Esophagus muscularis mucosa (tissue), 4 donors: ENCODE data around the gene SPON1. TPM values are rescaled to one million over a fixed set of nuclear protein-coding genes. Genes with fewer than 3 reads are reported as not detected.

Experiments used
- DNase-seq: peaks from one replicate; pipeline ENCODE4 v3.0.0-alpha.2; 2017; ENCODE audit errors: extremely low spot score
- H3K27ac ChIP-seq, 4 donors: fragments of 200-600 bp; sonication (generic); replicated peaks in 1 of 4; 1 replicate in 3 of 4; 2 replicates in 1 of 4; pipeline ENCODE4 v1.5.1; 2016 to 2019; ENCODE audit warnings: mild to moderate bottlenecking in 1 of 4
- H3K27me3 ChIP-seq, 4 donors: fragments of 200-600 bp; sonication (generic); one replicate each; pipeline versions ENCODE4 v1.5.1 to v1.6.0; 2016 to 2019
- H3K36me3 ChIP-seq, 4 donors: fragments of 200-600 bp; sonication (generic); one replicate each; pipeline ENCODE4 v1.5.1; 2016 to 2019
- H3K4me1 ChIP-seq, 4 donors: fragments of 200-600 bp; sonication (generic); one replicate each; pipeline ENCODE4 v1.5.1; 2016 to 2019
- H3K4me3 ChIP-seq, 4 donors: fragments of 200-600 bp; sonication (generic); 1 replicate in 2 of 4; 2 replicates in 2 of 4; pipeline ENCODE4 v1.5.1; 2016 to 2019; ENCODE audit warnings: mild to moderate bottlenecking in 4 of 4, moderate library complexity in 1 of 4
- H3K9me3 ChIP-seq, 4 donors: fragments of 200-600 bp; sonication (generic); 1 replicate in 3 of 4; 2 replicates in 1 of 4; pipeline ENCODE4 v1.5.1; 2016 to 2019
- EP300 ChIP-seq: sonication (generic); formaldehyde crosslinking; IDR thresholded peaks from one replicate; pipeline ENCODE4 v1.6.1; 2017; ENCODE audit warnings: antibody characterized with exemption
- POLR2A ChIP-seq: fragments of 450-650 bp; IDR thresholded peaks from one replicate; pipeline ENCODE4 v1.6.1; 2017; ENCODE audit warnings: antibody characterized with exemption, moderate library complexity, mild to moderate bottlenecking, low read depth
- POLR2AphosphoS5 ChIP-seq, 2 donors: sonication (generic); formaldehyde crosslinking; IDR thresholded peaks; one replicate each; pipeline ENCODE4 v1.6.1; 2017; ENCODE audit warnings: antibody characterized with exemption in 2 of 2
- WGBS: methylation state at CpG from one replicate; pipeline ENCODE4 v1.1.5; 2018; 5-methylcytosine and 5-hydroxymethylcytosine counted together
- intact Hi-C: fragments of 100-400 bp; cut with DNase I; formaldehyde crosslinking; loops from one replicate; pipeline ENCODE4 v1.15.1; 2023
- total RNA-seq, 4 donors: library from RNA; depleted of rRNA; stranded (reverse); fragments of >200 nt; gene quantifications; one replicate each; pipeline versions ENCODE4 v1.1.0 to v1.2.1, GENCODE V29; 2016
- TF ChIP-seq, protein P1 (sequence below), 3 experiments: fragments of 200-600 bp in 2 of 3; fragments of 450-650 bp in 1 of 3; sonication (generic) in 2 of 3; IDR thresholded peaks; one replicate each; pipeline ENCODE4 v1.5.1; 2017 to 2019; ENCODE audit warnings: antibody characterized with exemption in 3 of 3, mild to moderate bottlenecking in 2 of 3, moderate library complexity in 1 of 3

SPON1 gene
- total RNA-seq, 4 donors from 2014 or later: 12.5 to 25.2 (median 19.2) TPM

DNA sequence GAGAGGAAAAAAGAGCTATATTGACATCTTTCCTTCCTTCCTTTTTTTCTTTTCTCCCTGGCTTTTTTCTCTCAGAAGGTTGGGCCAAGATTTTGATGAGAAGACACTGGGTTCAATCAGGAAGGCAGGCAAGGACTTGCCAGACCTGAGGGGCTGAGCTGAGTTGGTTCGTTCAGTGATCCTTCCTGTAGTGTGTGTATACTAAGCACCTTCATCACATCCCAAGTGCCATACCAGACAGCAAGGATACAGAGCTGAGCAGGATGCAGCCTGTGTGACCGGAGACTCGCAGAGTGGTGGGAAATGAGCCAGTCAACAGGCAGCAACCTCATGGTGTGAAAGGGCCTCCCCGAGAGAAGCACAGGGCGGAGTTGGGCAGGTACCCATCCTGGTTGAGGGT lies 95.5 kb downstream of the SPON1 start:
- intact Hi-C loops: no loop called here
- TF ChIP-seq EP300 (no peak), POLR2A (no peak), POLR2AphosphoS5 (IDR thresholded peaks at IDR 0.05) (no peak)
- TF ChIP-seq, protein P1, sequence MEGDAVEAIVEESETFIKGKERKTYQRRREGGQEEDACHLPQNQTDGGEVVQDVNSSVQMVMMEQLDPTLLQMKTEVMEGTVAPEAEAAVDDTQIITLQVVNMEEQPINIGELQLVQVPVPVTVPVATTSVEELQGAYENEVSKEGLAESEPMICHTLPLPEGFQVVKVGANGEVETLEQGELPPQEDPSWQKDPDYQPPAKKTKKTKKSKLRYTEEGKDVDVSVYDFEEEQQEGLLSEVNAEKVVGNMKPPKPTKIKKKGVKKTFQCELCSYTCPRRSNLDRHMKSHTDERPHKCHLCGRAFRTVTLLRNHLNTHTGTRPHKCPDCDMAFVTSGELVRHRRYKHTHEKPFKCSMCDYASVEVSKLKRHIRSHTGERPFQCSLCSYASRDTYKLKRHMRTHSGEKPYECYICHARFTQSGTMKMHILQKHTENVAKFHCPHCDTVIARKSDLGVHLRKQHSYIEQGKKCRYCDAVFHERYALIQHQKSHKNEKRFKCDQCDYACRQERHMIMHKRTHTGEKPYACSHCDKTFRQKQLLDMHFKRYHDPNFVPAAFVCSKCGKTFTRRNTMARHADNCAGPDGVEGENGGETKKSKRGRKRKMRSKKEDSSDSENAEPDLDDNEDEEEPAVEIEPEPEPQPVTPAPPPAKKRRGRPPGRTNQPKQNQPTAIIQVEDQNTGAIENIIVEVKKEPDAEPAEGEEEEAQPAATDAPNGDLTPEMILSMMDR (IDR thresholded peaks at IDR 0.05): no peak
- no peak overlapping the region for H3K27ac ChIP-seq
- no peaks in the 10 kb centered on the region for H3K36me3 ChIP-seq
- H3K4me1 ChIP-seq: peaks cover 0 to 17% (median 9%) of the 10 kb centered on the region in 4 donors
- H3K9me3 ChIP-seq: no peaks in the 10 kb centered on the region
- no peak overlapping the region for H3K4me3 ChIP-seq
- DNase-seq: no peak
- no peaks in the 10 kb centered on the region for H3K27me3 ChIP-seq
- WGBS: 86% methylated on average over 5 of the region's 5 CpGs

DNA sequence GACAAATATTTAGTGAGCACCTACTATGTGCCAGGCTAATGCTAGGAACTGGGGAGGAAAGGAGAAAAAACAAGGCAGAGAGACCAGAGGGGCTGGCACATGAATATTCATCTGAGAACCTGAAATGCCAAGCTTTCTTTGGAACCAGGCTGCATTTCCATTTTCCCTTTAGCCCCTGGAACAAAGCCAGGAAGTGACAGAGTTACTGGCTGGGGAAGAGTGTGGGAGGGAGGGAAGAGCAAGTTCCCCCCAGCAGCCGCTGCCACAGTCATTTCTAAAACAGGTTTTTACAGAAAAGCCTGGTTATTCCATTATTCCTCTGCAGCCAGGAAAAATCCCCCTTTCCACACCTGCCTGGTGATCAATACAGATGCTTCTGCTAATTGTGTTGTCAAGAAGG lies 97.0 kb downstream of the SPON1 start:
- 71% methylated on average over 1 of the region's 1 CpG for WGBS
- H3K27ac ChIP-seq: no peak overlapping the region
- no peaks in the 10 kb centered on the region for H3K27me3 ChIP-seq
- DNase-seq: no peak
- no peaks in the 10 kb centered on the region for H3K36me3 ChIP-seq
- H3K4me1 ChIP-seq: peaks cover 0 to 7% (median 2%) of the 10 kb centered on the region in 4 donors
- intact Hi-C loops: no loop called here
- no peak overlapping the region for H3K4me3 ChIP-seq
- no peaks in the 10 kb centered on the region for H3K9me3 ChIP-seq
- TF ChIP-seq, protein P1 (IDR thresholded peaks at IDR 0.05): no peak
- TF ChIP-seq POLR2A (no peak), POLR2AphosphoS5 (IDR thresholded peaks at IDR 0.05) (no peak)

DNA sequence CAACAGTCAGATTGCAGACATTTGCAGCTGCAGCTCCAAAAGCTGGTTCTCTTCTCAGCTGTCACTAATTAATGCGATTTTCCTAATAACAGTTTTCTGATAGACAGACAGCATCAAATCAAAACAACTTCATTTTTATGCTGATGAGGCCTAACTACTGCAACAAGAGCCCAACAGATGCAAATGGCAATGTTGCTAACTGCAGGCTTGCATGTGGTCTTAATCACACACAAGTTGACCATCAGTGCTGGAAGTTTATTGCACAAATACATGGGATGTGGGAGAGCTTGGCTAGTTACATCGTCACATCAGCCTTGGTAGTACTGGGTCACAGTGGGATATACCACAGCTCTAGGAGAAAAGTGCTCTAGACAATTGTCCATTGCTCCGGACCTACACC lies 99.2 kb downstream of the SPON1 start:
- WGBS: 87% methylated on average over 3 of the region's 3 CpGs

DNA sequence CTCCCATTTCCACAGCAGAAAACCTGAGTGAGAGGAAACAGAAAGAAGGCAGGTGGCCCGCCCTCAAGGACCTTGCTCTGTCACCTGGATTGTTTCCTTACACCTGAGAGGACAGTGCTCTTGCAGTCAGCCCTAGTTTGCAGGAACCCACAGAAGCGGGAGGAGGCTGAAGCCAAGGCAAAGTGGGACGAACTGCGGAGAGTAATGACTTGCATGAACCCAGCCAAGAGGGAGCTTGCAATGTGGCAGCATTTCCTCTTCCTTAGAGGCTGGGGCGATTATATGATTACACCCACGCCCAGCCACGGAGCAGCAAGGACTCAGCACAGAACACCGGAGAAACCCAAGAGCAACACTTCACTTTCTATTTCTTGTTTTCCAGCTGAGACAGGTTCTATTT lies 102.6 kb downstream of the SPON1 start:
- no peaks in the 10 kb centered on the region for H3K27me3 ChIP-seq
- WGBS: 38% methylated on average over 8 of the region's 8 CpGs
- no peak for TF ChIP-seq EP300
- TF ChIP-seq, protein P1 (IDR thresholded peaks at IDR 0.05): no peak
- no peak for TF ChIP-seq POLR2AphosphoS5 (IDR thresholded peaks at IDR 0.05)
- no peak for TF ChIP-seq POLR2A
- H3K27ac ChIP-seq: no peak overlapping the region
- peaks cover 0 to 11% (median 9%) of the 10 kb centered on the region in 4 donors for H3K4me1 ChIP-seq
- H3K9me3 ChIP-seq: no peaks in the 10 kb centered on the region
- no peak overlapping the region for H3K4me3 ChIP-seq
- no peak for DNase-seq
- intact Hi-C loops: no loop called here
- H3K36me3 ChIP-seq: no peaks in the 10 kb centered on the region

More for the DNA sequence above, 99.2 kb downstream of the SPON1 start:
- Histone ChIP-seq H3K27ac (no peak overlapping the region), H3K4me3 (no peak overlapping the region), H3K9me3 (no peaks in the 10 kb centered on the region), H3K36me3 (no peaks in the 10 kb centered on the region), H3K27me3 (no peaks in the 10 kb centered on the region), H3K4me1 (peaks cover 0 to 17% (median 9%) of the 10 kb centered on the region in 4 donors)
- intact Hi-C loops: no loop called here
- DNase-seq: no peak
- TF ChIP-seq, protein P1 (IDR thresholded peaks at IDR 0.05): no peak
- TF ChIP-seq EP300 (no peak), POLR2AphosphoS5 (IDR thresholded peaks at IDR 0.05) (no peak), POLR2A (no peak)

DNA sequence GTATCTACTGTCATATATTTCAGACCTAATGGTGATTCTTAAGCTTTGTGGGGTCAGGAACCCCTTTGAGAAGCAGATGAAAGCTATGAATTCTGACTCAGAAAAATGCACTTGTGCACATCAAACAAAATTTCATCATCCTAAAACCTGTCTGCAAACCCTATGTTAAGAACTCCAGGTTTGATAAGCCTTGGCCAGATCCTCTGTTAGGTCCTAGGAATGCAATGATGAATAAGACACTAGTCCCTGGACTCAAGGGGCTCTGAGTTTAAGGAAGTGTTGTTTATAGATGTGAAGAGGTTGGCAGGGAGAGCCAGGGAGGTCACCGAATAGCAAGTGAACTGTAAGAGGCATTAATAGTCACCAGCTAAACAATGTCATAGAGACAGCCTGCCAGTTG lies 103.2 kb downstream of the SPON1 start:
- Histone ChIP-seq H3K27me3 (no peaks in the 10 kb centered on the region), H3K9me3 (no peaks in the 10 kb centered on the region), H3K36me3 (no peaks in the 10 kb centered on the region), H3K27ac (no peak overlapping the region), H3K4me3 (no peak overlapping the region), H3K4me1 (peaks cover 0 to 11% (median 9%) of the 10 kb centered on the region in 4 donors)
- intact Hi-C loops: no loop called here
- 74% methylated on average over 1 of the region's 1 CpG for WGBS
- TF ChIP-seq POLR2A (no peak), POLR2AphosphoS5 (IDR thresholded peaks at IDR 0.05) (no peak), EP300 (no peak)
- TF ChIP-seq, protein P1 (IDR thresholded peaks at IDR 0.05): no peak
- DNase-seq: no peak
